HepG2 (cell line): Measurements from ENCODE around the gene LDLRAD3. TPM values are rescaled to one million over a fixed set of nuclear protein-coding genes. Genes with fewer than 3 reads are reported as not detected.

ENCODE experiments used
- ATAC-seq: fragments of 200-7000 bp; cut with Tn5 transposase; 3 replicates; pipeline ENCODE4 v1.9.1; 2020; ENCODE audit warnings: mild to moderate bottlenecking, moderate library complexity
- BruUV-seq: library from RNA; stranded (reverse); fragments of 400-500 nt; replicated peaks from 2 replicates; lab custom pipeline; 2021; lab: Mats Ljungman, UMichigan
- CTCF ChIA-PET: fragments of 300-600 bp; formaldehyde crosslinking; extraction: SDS; loops from one replicate; lab custom pipeline; 2021; ENCODE audit warnings: low total read pairs, inconsistent platforms, low intra/inter-chr PET ratio; lab: Yijun Ruan, JAX
- POLR2A ChIA-PET: fragments of 350-600 bp; sonication (Branson Sonifier 250); formaldehyde crosslinking; loops from one replicate; lab custom pipeline; 2020; ENCODE audit warnings: antibody characterized with exemption, inconsistent platforms; lab: Yijun Ruan, JAX
- DNase-seq: peaks from one replicate; pipeline ENCODE4 v3.0.0-alpha.2; 2015; ENCODE audit warnings: low spot score
- FAIRE-seq: peaks from 3 replicates; lab custom pipeline; 2011; peaks lifted over from hg19 to GRCh38; lab: Jason Lieb, UNC
- H2AFZ ChIP-seq: one replicate; pipeline ENCODE4 v1.6.1; 2011; ENCODE audit warnings: low read length, inconsistent platforms
- H3K27ac ChIP-seq: fragments of 300-600 bp; 3 replicates; pipeline ENCODE4 v1.8.0; 2011; ENCODE audit warnings: mixed run types, mild to moderate bottlenecking, mixed read lengths, low read length, inconsistent platforms; ENCODE audit not compliant: insufficient read depth; ENCODE audit errors: extremely low read length
- H3K27me3 ChIP-seq, 2 experiments: fragments of 200-600 bp in 1 of 2; 2 replicates in 1 of 2; 3 replicates in 1 of 2; pipeline versions ENCODE4 v1.6.0 to v1.8.0; 2011; ENCODE audit warnings: low read length in 2 of 2, mild to moderate bottlenecking in 2 of 2, moderate library complexity in 2 of 2, inconsistent platforms in 1 of 2; ENCODE audit not compliant: insufficient read depth in 2 of 2, control insufficient read depth in 1 of 2
- H3K36me3 ChIP-seq, 2 experiments: fragments of 200-600 bp in 1 of 2; replicated peaks in 1 of 2; 2 replicates in 1 of 2; 3 replicates in 1 of 2; pipeline versions ENCODE4 v1.5.1 to v1.8.0; 2011; ENCODE audit warnings: low read length in 2 of 2, inconsistent platforms in 1 of 2; ENCODE audit not compliant: insufficient read depth in 2 of 2, control insufficient read depth in 1 of 2
- H3K4me1 ChIP-seq: 2 replicates; pipeline ENCODE4 v1.5.1; 2012; ENCODE audit warnings: low read length, inconsistent platforms; ENCODE audit not compliant: insufficient read depth
- H3K4me2 ChIP-seq: 2 replicates; pipeline ENCODE4 v1.6.0; 2011; ENCODE audit warnings: low read depth, low read length, inconsistent platforms
- H3K4me3 ChIP-seq, 3 experiments: fragments of 200-600 bp in 1 of 3; sonication (generic), shearing (Covaris generic) in 1 of 3; replicated peaks in 1 of 3; 2 replicates each; pipeline ENCODE4 v1.5.1; 2011 to 2016; ENCODE audit warnings: low read length in 3 of 3, inconsistent platforms in 2 of 3, low read depth in 2 of 3, mild to moderate bottlenecking in 2 of 3, control low read depth in 1 of 3, mixed read lengths in 1 of 3; ENCODE audit not compliant: insufficient read depth in 1 of 3
- H3K79me2 ChIP-seq: one replicate; pipeline ENCODE4 v1.6.1; 2011; ENCODE audit warnings: low read length, inconsistent platforms; ENCODE audit not compliant: insufficient read depth
- H3K9ac ChIP-seq: 2 replicates; pipeline ENCODE4 v1.6.0; 2011; ENCODE audit warnings: mild to moderate bottlenecking, low read depth, low read length, inconsistent platforms; ENCODE audit not compliant: insufficient read depth
- H3K9me3 ChIP-seq: 2 replicates; pipeline ENCODE4 v1.5.1; 2012; ENCODE audit warnings: mild to moderate bottlenecking, low read length
- H4K20me1 ChIP-seq: 2 replicates; pipeline ENCODE4 v1.6.0; 2011; ENCODE audit warnings: inconsistent platforms, mild to moderate bottlenecking, low read length, moderate library complexity; ENCODE audit not compliant: insufficient read depth
- FOXK2 ChIP-seq: fragments of 450-650 bp; IDR thresholded peaks from 2 replicates; pipeline ENCODE4 v1.6.1; 2016
- HOXA7 ChIP-seq: sonication (generic); formaldehyde crosslinking; IDR thresholded peaks from 2 replicates; pipeline ENCODE4 v1.8.1; 2022; ENCODE audit warnings: mild to moderate bottlenecking, missing genetic modification reagents, moderate library complexity
- IKZF4 ChIP-seq: sonication (generic); formaldehyde crosslinking; IDR thresholded peaks from 2 replicates; pipeline ENCODE4 v1.5.1; 2020; ENCODE audit warnings: borderline replicate concordance, mild to moderate bottlenecking, low read depth, missing genetic modification reagents; ENCODE audit errors: not compliant biosample characterization
- MTA3 ChIP-seq: sonication (generic); formaldehyde crosslinking; IDR thresholded peaks from 2 replicates; pipeline ENCODE4 v1.4.0; 2020; ENCODE audit warnings: missing genetic modification reagents
- MZF1 ChIP-seq: sonication (generic); formaldehyde crosslinking; IDR thresholded peaks from 2 replicates; pipeline ENCODE4 v1.8.1; 2023; ENCODE audit warnings: mild to moderate bottlenecking, missing genetic modification reagents, borderline replicate concordance
- NFIC ChIP-seq: IDR thresholded peaks from 2 replicates; pipeline ENCODE4 v1.6.1; 2012; ENCODE audit warnings: mild to moderate bottlenecking, low read length, inconsistent platforms
- PAWR ChIP-seq: sonication (generic); formaldehyde crosslinking; IDR thresholded peaks from 2 replicates; pipeline ENCODE4 v1.4.0; 2020; ENCODE audit warnings: missing genetic modification reagents, mild to moderate bottlenecking, borderline replicate concordance
- PCBP1 ChIP-seq: fragments of 200-400 bp; formaldehyde crosslinking; IDR thresholded peaks from 2 replicates; pipeline ENCODE4 v1.6.1; 2017; ENCODE audit warnings: mild to moderate bottlenecking, low read depth, low read length, borderline replicate concordance
- RNF2 ChIP-seq: fragments of 450-650 bp; conservative IDR thresholded peaks from 2 replicates; pipeline ENCODE4 v1.6.1; 2016; ENCODE audit warnings: low read depth
- SP4 ChIP-seq: sonication (generic); formaldehyde crosslinking; IDR thresholded peaks from 2 replicates; pipeline ENCODE4 v1.8.1; 2023; ENCODE audit warnings: mild to moderate bottlenecking, missing genetic modification reagents
- ZBTB20 ChIP-seq: sonication (generic); formaldehyde crosslinking; IDR thresholded peaks from 2 replicates; pipeline ENCODE4 v1.8.1; 2023; ENCODE audit warnings: missing genetic modification reagents, low read depth, mild to moderate bottlenecking, borderline replicate concordance
- ZNF331 ChIP-seq: sonication (generic); formaldehyde crosslinking; IDR thresholded peaks from 2 replicates; pipeline ENCODE4 v1.4.0; 2020; ENCODE audit warnings: missing genetic modification reagents
- ZNF354B ChIP-seq: sonication (generic); formaldehyde crosslinking; IDR thresholded peaks from 2 replicates; pipeline ENCODE4 v1.8.0; 2022; ENCODE audit warnings: mild to moderate bottlenecking, missing genetic modification reagents
- ZNF382 ChIP-seq: sonication (generic); formaldehyde crosslinking; IDR thresholded peaks from 2 replicates; pipeline ENCODE4 v1.5.0; 2020; ENCODE audit warnings: missing genetic modification reagents, mild to moderate bottlenecking, borderline replicate concordance
- ZNF746 ChIP-seq: sonication (generic); formaldehyde crosslinking; IDR thresholded peaks from 2 replicates; pipeline ENCODE4 v1.8.0; 2022; ENCODE audit warnings: mild to moderate bottlenecking, missing genetic modification reagents
- ZNF879 ChIP-seq: sonication (generic); formaldehyde crosslinking; IDR thresholded peaks from 2 replicates; pipeline ENCODE4 v1.8.1; 2023; ENCODE audit warnings: missing genetic modification reagents
- WGBS: methylation state at CpG from one replicate; pipeline ENCODE4 v1.1.6; 2017; ENCODE audit warnings: low lambda C conversion rate; 5-methylcytosine and 5-hydroxymethylcytosine counted together
- in situ Hi-C: cut with HindIII; loops from 2 replicates; pipeline ENCODE4 v1.10.0; 2017; ENCODE audit warnings: low pct_unique_long_range_greater_than_20kb; ENCODE audit not compliant: extremely low pct_ligation_motif_present
- intact Hi-C: fragments of 100-400 bp; cut with micrococcal nuclease; formaldehyde crosslinking; loops from one replicate; pipeline ENCODE4 v1.10.0; 2022; ENCODE audit not compliant: unreplicated experiment
- polyA plus RNA-seq, 8 experiments: library from polyadenylated mRNA; depleted of rRNA in 3 of 8; stranded (reverse) in 7 of 8; unstranded in 1 of 8; fragments of >200 nt; fragmentation: Illumina TruSeq in 4 of 8; extraction: Trizol in 4 of 8; gene quantifications; 2 replicates each; pipeline versions ENCODE4 v1.2.1 to v1.2.3, GENCODE V29; 2011 to 2016; ENCODE audit warnings: low read depth in 4 of 8, missing spikeins in 1 of 8, mixed read lengths in 1 of 8; ENCODE audit not compliant: insufficient read depth in 1 of 8
- total RNA-seq, 5 experiments: library from RNA; depleted of rRNA; stranded (reverse); fragments of >200 nt; fragmentation: Illumina TruSeq; extraction: Trizol; gene quantifications; 2 replicates each; pipeline ENCODE4 v1.2.3, GENCODE V29; 2016; ENCODE audit warnings: low read depth in 1 of 5
- TF ChIP-seq, protein P1 (sequence below): sonication (generic); formaldehyde crosslinking; IDR thresholded peaks from 2 replicates; pipeline ENCODE4 v1.5.0; 2020; ENCODE audit warnings: missing genetic modification reagents
- TF ChIP-seq, protein P2 (sequence below): sonication (generic); formaldehyde crosslinking; IDR thresholded peaks from 2 replicates; pipeline ENCODE4 v1.4.0; 2020; ENCODE audit warnings: missing genetic modification reagents, borderline replicate concordance

LDLRAD3 gene
- total and polyA plus RNA-seq, 2 of the 13 experiments (the other 11 are each of a cell fraction or from before 2014, with no cell fraction given) = 0.50 to 0.60 TPM

DNA sequence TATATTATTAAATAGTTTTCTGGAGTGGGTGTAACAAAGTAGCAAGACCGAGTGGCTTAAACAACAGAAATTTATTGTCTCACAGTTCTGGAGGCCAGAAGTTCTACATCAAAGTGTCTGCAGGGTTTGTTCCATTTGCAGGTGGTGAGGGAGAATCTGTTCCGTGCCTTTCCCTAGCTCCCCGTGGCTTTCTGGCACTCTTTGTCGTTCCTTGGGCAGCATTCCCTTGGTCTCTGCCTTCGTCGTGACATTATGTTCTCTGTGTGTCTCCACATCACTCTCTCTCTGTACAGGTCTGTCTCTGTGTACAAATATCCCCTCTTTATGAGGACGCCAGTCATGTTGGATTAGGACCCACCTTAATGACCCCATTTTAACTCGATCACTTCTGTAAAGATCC, 38.2 kb downstream of the LDLRAD3 start:
- no peak overlapping the region for H3K4me2 ChIP-seq
- TF ChIP-seq IKZF4 (CRISPR knock-in tag) = no peak
- TF ChIP-seq NFIC = no peak
- no peak for TF ChIP-seq ZNF879 (CRISPR knock-in tag)
- TF ChIP-seq, all 625 proteins: peak for 0
- Histone ChIP-seq H3K4me3 (no peak overlapping the region), H4K20me1 (no peaks in the 10 kb centered on the region), H2AFZ (no peak overlapping the region), H3K36me3 (no peaks in the 10 kb centered on the region), H3K79me2 (no peaks in the 10 kb centered on the region), H3K27me3 (peaks cover 0 to 5% of the 10 kb centered on the region in 2 experiments; a peak in 1 of 5 replicates), H3K9me3 (no peaks in the 10 kb centered on the region), H3K4me1 (no peaks in the 10 kb centered on the region), H3K27ac (no peak overlapping the region), H3K9ac (no peak overlapping the region)
- ChIA-PET CTCF (no interaction called here), POLR2A (no interaction called here)
- ATAC-seq = no peak
- DNase-seq = no peak
- in situ Hi-C loops (no loop called here), intact Hi-C loops (no loop called here)
- no TSS peak for BruUV-seq
- no peak for FAIRE-seq
- 13% methylated on average over 8 of the region's 8 CpGs for WGBS

DNA sequence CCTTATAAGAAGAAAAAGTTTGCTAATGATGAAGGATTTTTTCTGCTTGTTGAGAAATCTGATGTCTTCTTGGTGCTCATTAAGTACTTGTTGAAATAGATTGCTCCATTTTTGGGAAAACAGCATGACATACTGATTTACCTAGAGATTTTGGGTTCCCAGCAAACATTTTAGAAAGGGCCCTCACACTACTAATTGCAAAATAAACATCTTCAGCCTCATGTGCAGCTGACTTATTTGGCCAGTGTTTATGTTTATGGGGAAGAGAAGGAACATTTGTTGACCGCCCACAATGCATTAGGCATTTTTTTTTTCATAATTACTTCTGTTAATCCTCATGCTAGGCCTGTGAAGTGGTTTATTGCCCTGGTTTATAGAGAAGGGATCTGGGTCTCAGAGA, 40.1 kb downstream of the LDLRAD3 start:
- DNase-seq (no peak), FAIRE-seq (no peak), ATAC-seq (no peak)
- Histone ChIP-seq H3K4me3 (no peak overlapping the region), H4K20me1 (no peaks in the 10 kb centered on the region), H3K9me3 (no peaks in the 10 kb centered on the region), H3K27me3 (peaks cover 0 to 5% of the 10 kb centered on the region in 2 experiments; a peak in 1 of 5 replicates), H3K4me1 (no peaks in the 10 kb centered on the region), H3K36me3 (no peaks in the 10 kb centered on the region), H3K79me2 (no peaks in the 10 kb centered on the region), H3K4me2 (no peak overlapping the region), H2AFZ (no peak overlapping the region), H3K27ac (no peak overlapping the region), H3K9ac (no peak overlapping the region)
- intact Hi-C loops (no loop called here), in situ Hi-C loops (no loop called here)
- CTCF ChIA-PET = no interaction called here
- POLR2A ChIA-PET = no interaction called here
- WGBS = 19% methylated on average over 1 of the region's 1 CpG
- no TSS peak for BruUV-seq
- TF ChIP-seq ZNF354B (CRISPR knock-in tag) = no peak
- TF ChIP-seq ZNF746 = no peak
- TF ChIP-seq PCBP1 = no peak
- TF ChIP-seq RNF2 = no peak
- TF ChIP-seq, protein P1, sequence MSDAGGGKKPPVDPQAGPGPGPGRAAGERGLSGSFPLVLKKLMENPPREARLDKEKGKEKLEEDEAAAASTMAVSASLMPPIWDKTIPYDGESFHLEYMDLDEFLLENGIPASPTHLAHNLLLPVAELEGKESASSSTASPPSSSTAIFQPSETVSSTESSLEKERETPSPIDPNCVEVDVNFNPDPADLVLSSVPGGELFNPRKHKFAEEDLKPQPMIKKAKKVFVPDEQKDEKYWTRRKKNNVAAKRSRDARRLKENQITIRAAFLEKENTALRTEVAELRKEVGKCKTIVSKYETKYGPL = no peak
- no peak for TF ChIP-seq ZBTB20 (CRISPR knock-in tag)
- TF ChIP-seq SP4 (CRISPR knock-in tag) = no peak
- no peak for TF ChIP-seq FOXK2
- no peak for TF ChIP-seq HOXA7 (CRISPR knock-in tag)
- TF ChIP-seq ZNF331 (CRISPR knock-in tag) = no peak
- TF ChIP-seq PAWR (CRISPR knock-in tag) = no peak
- TF ChIP-seq MTA3 (CRISPR knock-in tag) = no peak
- TF ChIP-seq, protein P2, sequence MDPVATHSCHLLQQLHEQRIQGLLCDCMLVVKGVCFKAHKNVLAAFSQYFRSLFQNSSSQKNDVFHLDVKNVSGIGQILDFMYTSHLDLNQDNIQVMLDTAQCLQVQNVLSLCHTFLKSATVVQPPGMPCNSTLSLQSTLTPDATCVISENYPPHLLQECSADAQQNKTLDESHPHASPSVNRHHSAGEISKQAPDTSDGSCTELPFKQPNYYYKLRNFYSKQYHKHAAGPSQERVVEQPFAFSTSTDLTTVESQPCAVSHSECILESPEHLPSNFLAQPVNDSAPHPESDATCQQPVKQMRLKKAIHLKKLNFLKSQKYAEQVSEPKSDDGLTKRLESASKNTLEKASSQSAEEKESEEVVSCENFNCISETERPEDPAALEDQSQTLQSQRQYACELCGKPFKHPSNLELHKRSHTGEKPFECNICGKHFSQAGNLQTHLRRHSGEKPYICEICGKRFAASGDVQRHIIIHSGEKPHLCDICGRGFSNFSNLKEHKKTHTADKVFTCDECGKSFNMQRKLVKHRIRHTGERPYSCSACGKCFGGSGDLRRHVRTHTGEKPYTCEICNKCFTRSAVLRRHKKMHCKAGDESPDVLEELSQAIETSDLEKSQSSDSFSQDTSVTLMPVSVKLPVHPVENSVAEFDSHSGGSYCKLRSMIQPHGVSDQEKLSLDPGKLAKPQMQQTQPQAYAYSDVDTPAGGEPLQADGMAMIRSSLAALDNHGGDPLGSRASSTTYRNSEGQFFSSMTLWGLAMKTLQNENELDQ (CRISPR knock-in tag) = no peak
- TF ChIP-seq ZNF382 = no peak
- TF ChIP-seq MZF1 (CRISPR knock-in tag) = no peak
